ENCODE measurements around the gene SPAG16.

The SPAG16 gene

DNA sequence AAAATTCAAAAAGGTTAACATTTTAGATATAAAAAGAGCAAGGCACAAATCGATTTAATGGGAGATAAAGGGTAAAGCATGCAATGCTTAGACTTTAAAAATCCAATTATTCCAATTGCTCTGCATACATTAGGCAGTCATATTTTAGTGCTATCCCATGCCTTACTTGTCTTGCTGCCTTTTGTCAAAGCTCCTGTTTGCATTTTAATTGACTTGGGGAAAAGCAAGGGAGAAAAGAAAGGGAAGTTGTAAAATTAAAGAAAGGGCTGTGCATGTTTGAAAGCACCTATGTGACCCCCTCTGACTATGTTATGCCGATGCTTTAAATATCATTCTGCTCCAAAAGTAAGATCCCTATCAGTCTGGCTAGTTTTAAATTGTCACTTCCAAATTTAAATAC is 932.9 kb downstream of the SPAG16 start:
- ATAC-seq, result no peak
- TF ChIP-seq, protein P1, sequence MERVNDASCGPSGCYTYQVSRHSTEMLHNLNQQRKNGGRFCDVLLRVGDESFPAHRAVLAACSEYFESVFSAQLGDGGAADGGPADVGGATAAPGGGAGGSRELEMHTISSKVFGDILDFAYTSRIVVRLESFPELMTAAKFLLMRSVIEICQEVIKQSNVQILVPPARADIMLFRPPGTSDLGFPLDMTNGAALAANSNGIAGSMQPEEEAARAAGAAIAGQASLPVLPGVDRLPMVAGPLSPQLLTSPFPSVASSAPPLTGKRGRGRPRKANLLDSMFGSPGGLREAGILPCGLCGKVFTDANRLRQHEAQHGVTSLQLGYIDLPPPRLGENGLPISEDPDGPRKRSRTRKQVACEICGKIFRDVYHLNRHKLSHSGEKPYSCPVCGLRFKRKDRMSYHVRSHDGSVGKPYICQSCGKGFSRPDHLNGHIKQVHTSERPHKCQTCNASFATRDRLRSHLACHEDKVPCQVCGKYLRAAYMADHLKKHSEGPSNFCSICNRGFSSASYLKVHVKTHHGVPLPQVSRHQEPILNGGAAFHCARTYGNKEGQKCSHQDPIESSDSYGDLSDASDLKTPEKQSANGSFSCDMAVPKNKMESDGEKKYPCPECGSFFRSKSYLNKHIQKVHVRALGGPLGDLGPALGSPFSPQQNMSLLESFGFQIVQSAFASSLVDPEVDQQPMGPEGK (CRISPR knock-in tag; IDR thresholded peaks at IDR 0.05; ENCODE audit: borderline replicate concordance), result no peak

DNA sequence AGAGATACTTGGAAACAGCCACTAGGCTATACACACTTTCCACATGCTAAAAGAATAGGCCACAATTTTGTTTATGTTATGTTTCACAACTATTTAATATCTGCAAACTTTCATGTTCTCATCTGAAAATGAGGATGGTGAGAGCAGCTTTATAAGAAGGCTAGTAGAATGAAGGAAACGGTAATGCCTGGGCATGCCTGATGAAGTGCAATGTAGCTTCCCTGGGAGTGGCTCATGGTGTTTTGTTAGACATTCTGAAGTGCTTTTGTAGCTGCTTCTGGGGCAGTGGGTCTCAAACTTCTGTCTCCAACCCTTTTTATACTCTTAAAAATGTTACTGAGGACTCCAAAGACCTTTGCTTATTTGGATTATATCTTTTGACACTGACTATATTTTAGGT is 933.3 kb downstream of the SPAG16 start:
- TF ChIP-seq SNAI2 (CRISPR knock-in tag; IDR thresholded peaks at IDR 0.05) (no peak), RARB (CRISPR knock-in tag; IDR thresholded peaks at IDR 0.05) (no peak), OSR1 (CRISPR knock-in tag; IDR thresholded peaks at IDR 0.05) (no peak), ZFP30 (CRISPR knock-in tag; IDR thresholded peaks at IDR 0.05) (no peak), ZFP3 (CRISPR knock-in tag; IDR thresholded peaks at IDR 0.05) (no peak), ESRRG (CRISPR knock-in tag; IDR thresholded peaks at IDR 0.05) (no peak), BACH2 (CRISPR knock-in tag; IDR thresholded peaks at IDR 0.05; ENCODE audit: borderline replicate concordance) (no peak)
- TF ChIP-seq, protein P2, sequence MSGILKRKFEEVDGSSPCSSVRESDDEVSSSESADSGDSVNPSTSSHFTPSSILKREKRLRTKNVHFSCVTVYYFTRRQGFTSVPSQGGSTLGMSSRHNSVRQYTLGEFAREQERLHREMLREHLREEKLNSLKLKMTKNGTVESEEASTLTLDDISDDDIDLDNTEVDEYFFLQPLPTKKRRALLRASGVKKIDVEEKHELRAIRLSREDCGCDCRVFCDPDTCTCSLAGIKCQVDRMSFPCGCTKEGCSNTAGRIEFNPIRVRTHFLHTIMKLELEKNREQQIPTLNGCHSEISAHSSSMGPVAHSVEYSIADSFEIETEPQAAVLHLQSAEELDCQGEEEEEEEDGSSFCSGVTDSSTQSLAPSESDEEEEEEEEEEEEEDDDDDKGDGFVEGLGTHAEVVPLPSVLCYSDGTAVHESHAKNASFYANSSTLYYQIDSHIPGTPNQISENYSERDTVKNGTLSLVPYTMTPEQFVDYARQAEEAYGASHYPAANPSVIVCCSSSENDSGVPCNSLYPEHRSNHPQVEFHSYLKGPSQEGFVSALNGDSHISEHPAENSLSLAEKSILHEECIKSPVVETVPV (CRISPR knock-in tag; IDR thresholded peaks at IDR 0.05), result no peak
- ATAC-seq, result no peak

DNA sequence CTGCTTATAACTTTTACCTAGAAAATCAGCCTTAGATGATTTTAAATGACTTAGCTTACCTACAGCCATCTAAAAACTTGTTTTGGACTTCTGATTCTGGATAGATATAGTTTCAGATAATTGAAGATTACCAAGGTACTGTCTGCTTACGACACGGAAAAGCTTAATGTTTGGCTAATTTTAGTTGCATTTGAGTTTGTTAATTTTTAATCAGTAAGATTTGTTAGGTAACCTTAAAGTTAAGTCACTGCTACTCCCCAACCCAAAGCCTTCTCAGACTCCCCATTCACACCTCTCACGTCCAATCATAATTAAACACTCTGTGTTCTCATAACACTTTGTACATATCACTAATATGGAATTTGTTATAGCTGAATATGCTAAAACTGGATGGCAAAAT is 936.0 kb downstream of the SPAG16 start:
- no peak for TF ChIP-seq SNAI2 (CRISPR knock-in tag; IDR thresholded peaks at IDR 0.05)
- TF ChIP-seq TOX (CRISPR knock-in tag; IDR thresholded peaks at IDR 0.05; ENCODE audit: borderline replicate concordance), result no peak
- no peak for TF ChIP-seq ZNF8 (CRISPR knock-in tag; IDR thresholded peaks at IDR 0.05)
- TF ChIP-seq GLIS3 (CRISPR knock-in tag; IDR thresholded peaks at IDR 0.05), result no peak
- TF ChIP-seq ISL1 (CRISPR knock-in tag; IDR thresholded peaks at IDR 0.05), result no peak
- no peak for TF ChIP-seq RARB (CRISPR knock-in tag; IDR thresholded peaks at IDR 0.05)
- TF ChIP-seq, protein P3, sequence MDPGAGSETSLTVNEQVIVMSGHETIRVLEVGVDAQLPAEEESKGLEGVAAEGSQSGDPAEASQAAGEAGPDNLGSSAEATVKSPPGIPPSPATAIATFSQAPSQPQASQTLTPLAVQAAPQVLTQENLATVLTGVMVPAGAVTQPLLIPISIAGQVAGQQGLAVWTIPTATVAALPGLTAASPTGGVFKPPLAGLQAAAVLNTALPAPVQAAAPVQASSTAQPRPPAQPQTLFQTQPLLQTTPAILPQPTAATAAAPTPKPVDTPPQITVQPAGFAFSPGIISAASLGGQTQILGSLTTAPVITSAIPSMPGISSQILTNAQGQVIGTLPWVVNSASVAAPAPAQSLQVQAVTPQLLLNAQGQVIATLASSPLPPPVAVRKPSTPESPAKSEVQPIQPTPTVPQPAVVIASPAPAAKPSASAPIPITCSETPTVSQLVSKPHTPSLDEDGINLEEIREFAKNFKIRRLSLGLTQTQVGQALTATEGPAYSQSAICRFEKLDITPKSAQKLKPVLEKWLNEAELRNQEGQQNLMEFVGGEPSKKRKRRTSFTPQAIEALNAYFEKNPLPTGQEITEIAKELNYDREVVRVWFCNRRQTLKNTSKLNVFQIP (CRISPR knock-in tag; IDR thresholded peaks at IDR 0.05; ENCODE audit: borderline replicate concordance, low read depth), result no peak
- TF ChIP-seq ZC3H10 (CRISPR knock-in tag; IDR thresholded peaks at IDR 0.05), result no peak
- no peak for TF ChIP-seq ESRRG (CRISPR knock-in tag; IDR thresholded peaks at IDR 0.05)
- no peak for TF ChIP-seq ZNF565 (CRISPR knock-in tag; conservative IDR thresholded peaks at IDR 0.05; ENCODE audit: low read depth)
- TF ChIP-seq ZFP30 (CRISPR knock-in tag; IDR thresholded peaks at IDR 0.05), result no peak
- TF ChIP-seq, protein P4, sequence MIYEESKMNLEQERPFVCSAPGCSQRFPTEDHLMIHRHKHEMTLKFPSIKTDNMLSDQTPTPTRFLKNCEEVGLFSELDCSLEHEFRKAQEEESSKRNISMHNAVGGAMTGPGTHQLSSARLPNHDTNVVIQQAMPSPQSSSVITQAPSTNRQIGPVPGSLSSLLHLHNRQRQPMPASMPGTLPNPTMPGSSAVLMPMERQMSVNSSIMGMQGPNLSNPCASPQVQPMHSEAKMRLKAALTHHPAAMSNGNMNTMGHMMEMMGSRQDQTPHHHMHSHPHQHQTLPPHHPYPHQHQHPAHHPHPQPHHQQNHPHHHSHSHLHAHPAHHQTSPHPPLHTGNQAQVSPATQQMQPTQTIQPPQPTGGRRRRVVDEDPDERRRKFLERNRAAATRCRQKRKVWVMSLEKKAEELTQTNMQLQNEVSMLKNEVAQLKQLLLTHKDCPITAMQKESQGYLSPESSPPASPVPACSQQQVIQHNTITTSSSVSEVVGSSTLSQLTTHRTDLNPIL (CRISPR knock-in tag; IDR thresholded peaks at IDR 0.05; ENCODE audit: low read depth), result no peak
- TF ChIP-seq, protein P5, sequence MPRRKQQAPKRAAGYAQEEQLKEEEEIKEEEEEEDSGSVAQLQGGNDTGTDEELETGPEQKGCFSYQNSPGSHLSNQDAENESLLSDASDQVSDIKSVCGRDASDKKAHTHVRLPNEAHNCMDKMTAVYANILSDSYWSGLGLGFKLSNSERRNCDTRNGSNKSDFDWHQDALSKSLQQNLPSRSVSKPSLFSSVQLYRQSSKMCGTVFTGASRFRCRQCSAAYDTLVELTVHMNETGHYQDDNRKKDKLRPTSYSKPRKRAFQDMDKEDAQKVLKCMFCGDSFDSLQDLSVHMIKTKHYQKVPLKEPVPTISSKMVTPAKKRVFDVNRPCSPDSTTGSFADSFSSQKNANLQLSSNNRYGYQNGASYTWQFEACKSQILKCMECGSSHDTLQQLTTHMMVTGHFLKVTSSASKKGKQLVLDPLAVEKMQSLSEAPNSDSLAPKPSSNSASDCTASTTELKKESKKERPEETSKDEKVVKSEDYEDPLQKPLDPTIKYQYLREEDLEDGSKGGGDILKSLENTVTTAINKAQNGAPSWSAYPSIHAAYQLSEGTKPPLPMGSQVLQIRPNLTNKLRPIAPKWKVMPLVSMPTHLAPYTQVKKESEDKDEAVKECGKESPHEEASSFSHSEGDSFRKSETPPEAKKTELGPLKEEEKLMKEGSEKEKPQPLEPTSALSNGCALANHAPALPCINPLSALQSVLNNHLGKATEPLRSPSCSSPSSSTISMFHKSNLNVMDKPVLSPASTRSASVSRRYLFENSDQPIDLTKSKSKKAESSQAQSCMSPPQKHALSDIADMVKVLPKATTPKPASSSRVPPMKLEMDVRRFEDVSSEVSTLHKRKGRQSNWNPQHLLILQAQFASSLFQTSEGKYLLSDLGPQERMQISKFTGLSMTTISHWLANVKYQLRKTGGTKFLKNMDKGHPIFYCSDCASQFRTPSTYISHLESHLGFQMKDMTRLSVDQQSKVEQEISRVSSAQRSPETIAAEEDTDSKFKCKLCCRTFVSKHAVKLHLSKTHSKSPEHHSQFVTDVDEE (CRISPR knock-in tag; IDR thresholded peaks at IDR 0.05), result no peak
- TF ChIP-seq, protein P1 (CRISPR knock-in tag; IDR thresholded peaks at IDR 0.05; ENCODE audit: borderline replicate concordance), result no peak
- no peak for TF ChIP-seq OSR1 (CRISPR knock-in tag; IDR thresholded peaks at IDR 0.05)
- no peak for TF ChIP-seq CSDC2 (CRISPR knock-in tag; IDR thresholded peaks at IDR 0.05)
- no peak for TF ChIP-seq TCF4 (CRISPR knock-in tag; IDR thresholded peaks at IDR 0.05; ENCODE audit: borderline replicate concordance)
- no peak for TF ChIP-seq ARNTL (CRISPR knock-in tag; IDR thresholded peaks at IDR 0.05; ENCODE audit: borderline replicate concordance, low read depth)
- TF ChIP-seq, protein P2 (CRISPR knock-in tag; IDR thresholded peaks at IDR 0.05), result no peak
- no peak for TF ChIP-seq BACH2 (CRISPR knock-in tag; IDR thresholded peaks at IDR 0.05; ENCODE audit: borderline replicate concordance)
- ATAC-seq, result no peak
